Measurements from ENCODE around the gene LPCAT3. TPM values are rescaled to one million over a fixed set of nuclear protein-coding genes. Genes with fewer than 3 reads are reported as not detected.
A peak's percentile ranks its signal among the peaks of the same experiment; 100 is the strongest.

The LPCAT3 gene, protein sequence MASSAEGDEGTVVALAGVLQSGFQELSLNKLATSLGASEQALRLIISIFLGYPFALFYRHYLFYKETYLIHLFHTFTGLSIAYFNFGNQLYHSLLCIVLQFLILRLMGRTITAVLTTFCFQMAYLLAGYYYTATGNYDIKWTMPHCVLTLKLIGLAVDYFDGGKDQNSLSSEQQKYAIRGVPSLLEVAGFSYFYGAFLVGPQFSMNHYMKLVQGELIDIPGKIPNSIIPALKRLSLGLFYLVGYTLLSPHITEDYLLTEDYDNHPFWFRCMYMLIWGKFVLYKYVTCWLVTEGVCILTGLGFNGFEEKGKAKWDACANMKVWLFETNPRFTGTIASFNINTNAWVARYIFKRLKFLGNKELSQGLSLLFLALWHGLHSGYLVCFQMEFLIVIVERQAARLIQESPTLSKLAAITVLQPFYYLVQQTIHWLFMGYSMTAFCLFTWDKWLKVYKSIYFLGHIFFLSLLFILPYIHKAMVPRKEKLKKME
- 34.4 and 79.0 TPM in 2 replicates for total RNA-seq (ENCODE audit: low replicate concordance)
- long read RNA-seq, transcript LPCAT3-201 (13 exons, 2,268 nt): major isoform, 18 of 33 reads
- long read RNA-seq, partial matches to known transcripts: 8 of 33 reads
- long read RNA-seq, other reads (novel, unspliced or antisense): 7 of 33 reads

DNA sequence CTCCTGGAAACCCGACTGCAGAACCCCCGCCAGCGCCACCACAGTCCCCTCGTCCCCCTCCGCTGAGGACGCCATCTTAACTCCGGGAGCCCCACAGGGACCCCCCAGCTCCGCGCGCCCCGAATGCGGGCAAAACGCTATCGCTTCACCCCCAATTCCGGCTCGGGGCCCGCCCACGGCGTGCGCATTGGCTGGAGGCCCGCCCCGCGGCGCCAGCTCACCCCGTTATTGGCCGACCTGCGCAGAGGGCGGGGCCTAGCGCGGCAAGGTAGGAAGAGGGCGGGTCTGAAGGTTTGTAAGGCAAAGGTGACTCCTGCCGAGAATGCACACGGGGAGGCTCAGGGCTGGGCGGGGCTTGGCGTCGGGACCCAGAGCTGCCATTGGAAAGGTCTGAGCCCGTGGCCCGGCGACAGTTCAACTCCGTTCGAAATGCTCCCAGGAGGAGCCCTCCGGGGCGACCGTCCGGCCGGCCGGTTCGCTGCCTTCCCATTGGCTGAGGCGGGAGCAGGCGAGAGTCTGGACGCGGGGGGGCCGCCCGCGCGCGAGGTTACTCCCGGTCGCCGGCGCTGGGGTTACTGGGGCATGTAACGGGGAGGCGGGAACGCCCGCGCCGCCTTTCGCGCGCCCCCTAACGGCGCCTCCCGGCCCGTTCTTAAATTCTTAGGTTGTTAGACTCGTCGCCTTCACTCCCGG, at the start of gene LPCAT3:
LPCAT3 (minus strand) TSS at position 127 of the 693 bp plus-strand sequence; CDS start at position 75, 52 bp downstream.
- H3K4me3 Mint-ChIP-seq: peak within 1 kb of the TSS; percentile 90
- peaks cover 14% of the 10 kb centered on the region for H3K36me3 Mint-ChIP-seq

DNA sequence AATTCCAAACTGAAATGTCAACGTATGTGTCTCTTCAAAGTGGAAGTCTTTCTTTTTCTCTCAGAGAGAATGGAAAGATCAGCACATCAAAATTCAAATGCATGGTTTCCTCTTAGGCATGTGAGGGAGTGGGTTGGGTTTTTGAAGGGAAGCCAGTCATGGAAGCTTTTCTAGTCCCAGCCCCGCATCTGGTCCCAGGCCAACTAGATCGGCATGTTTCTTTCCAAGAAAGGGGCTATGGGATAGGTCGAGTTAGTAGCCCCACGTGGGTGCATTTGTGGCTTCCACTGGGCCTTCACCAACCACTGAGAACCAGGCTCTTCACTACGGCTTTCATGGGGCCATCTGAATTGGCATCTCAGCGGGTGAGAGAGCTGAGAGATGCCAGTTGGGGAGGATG, 48.8 kb upstream of the LPCAT3 start:
- no peaks in the 10 kb centered on the region for H3K4me1 Mint-ChIP-seq (ENCODE audit: unreplicated experiment)
- H3K27ac Mint-ChIP-seq: no peak overlapping the region
- no peak overlapping the region for H3K4me3 Mint-ChIP-seq
- H3K36me3 Mint-ChIP-seq: no peaks in the 10 kb centered on the region
- no peak for DNase-seq (ENCODE audit: extremely low spot score, unreplicated experiment)
- no peaks in the 10 kb centered on the region for H3K9me3 Mint-ChIP-seq
- TF ChIP-seq, protein P1, sequence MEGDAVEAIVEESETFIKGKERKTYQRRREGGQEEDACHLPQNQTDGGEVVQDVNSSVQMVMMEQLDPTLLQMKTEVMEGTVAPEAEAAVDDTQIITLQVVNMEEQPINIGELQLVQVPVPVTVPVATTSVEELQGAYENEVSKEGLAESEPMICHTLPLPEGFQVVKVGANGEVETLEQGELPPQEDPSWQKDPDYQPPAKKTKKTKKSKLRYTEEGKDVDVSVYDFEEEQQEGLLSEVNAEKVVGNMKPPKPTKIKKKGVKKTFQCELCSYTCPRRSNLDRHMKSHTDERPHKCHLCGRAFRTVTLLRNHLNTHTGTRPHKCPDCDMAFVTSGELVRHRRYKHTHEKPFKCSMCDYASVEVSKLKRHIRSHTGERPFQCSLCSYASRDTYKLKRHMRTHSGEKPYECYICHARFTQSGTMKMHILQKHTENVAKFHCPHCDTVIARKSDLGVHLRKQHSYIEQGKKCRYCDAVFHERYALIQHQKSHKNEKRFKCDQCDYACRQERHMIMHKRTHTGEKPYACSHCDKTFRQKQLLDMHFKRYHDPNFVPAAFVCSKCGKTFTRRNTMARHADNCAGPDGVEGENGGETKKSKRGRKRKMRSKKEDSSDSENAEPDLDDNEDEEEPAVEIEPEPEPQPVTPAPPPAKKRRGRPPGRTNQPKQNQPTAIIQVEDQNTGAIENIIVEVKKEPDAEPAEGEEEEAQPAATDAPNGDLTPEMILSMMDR (conservative IDR thresholded peaks at IDR 0.05): no peak
- peaks cover 35% of the 10 kb centered on the region for H3K27me3 Mint-ChIP-seq

More for the DNA sequence above, at the start of gene LPCAT3:
- no peaks in the 10 kb centered on the region for H3K27me3 Mint-ChIP-seq
- H3K27ac Mint-ChIP-seq: peak within 1 kb of the TSS; percentile 89
- no peaks in the 10 kb centered on the region for H3K9me3 Mint-ChIP-seq
- H3K4me1 Mint-ChIP-seq (ENCODE audit: unreplicated experiment): peaks cover 10% of the 10 kb centered on the region
- TF ChIP-seq, protein P1 (conservative IDR thresholded peaks at IDR 0.05): peak; percentile 90
- peak; percentile 99 for DNase-seq (ENCODE audit: extremely low spot score, unreplicated experiment)

DNA sequence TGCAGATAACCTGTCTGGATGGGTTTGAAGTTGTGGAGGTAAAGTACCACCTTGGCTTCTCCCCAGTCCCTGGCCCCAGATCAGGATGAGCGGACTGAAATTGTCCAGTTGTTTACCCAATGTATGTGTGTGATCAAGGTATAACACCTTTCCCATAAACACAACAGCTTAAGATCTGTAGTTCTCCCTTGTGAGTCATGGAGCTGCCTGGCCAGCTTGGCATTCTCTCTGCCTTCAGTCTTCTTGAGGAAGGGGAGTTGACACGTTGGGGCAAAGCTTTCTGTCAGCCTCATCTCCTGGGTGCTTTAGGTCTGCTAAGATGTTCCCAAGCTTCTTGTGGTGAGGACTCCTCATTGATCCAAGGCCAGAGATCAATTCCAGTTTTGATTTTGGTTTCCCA, 48.3 kb upstream of the LPCAT3 start:
- no peak for DNase-seq (ENCODE audit: extremely low spot score, unreplicated experiment)
- no peaks in the 10 kb centered on the region for H3K4me1 Mint-ChIP-seq (ENCODE audit: unreplicated experiment)
- TF ChIP-seq, protein P1 (conservative IDR thresholded peaks at IDR 0.05): no peak
- H3K9me3 Mint-ChIP-seq: no peaks in the 10 kb centered on the region
- no peaks in the 10 kb centered on the region for H3K36me3 Mint-ChIP-seq
- no peak overlapping the region for H3K4me3 Mint-ChIP-seq
- H3K27me3 Mint-ChIP-seq: peaks cover 30% of the 10 kb centered on the region
- H3K27ac Mint-ChIP-seq: no peak overlapping the region

DNA sequence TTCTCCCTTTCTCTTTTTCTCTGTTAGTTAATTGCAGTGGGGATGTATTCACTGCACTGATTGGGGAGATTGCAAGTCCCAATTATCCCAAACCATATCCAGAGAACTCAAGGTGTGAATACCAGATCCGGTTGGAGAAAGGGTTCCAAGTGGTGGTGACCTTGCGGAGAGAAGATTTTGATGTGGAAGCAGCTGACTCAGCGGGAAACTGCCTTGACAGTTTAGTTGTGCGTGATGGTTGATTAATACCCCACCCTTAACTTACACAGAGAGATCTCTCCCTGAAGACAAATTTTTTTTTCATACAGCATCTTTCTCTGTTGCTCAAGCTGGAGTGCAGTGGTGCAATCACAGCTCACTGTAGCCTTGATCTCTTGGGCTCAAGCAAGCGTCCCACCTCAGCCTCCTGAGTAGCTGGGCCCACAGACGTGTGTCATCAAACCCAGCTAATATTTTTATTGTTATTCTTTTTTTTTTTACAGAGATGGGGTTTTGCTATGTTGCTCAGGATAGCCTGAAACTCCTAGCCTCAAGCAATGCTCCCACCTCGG, 46.9 kb upstream of the LPCAT3 start:
- no peaks in the 10 kb centered on the region for H3K36me3 Mint-ChIP-seq
- no peak for DNase-seq (ENCODE audit: extremely low spot score, unreplicated experiment)

DNA sequence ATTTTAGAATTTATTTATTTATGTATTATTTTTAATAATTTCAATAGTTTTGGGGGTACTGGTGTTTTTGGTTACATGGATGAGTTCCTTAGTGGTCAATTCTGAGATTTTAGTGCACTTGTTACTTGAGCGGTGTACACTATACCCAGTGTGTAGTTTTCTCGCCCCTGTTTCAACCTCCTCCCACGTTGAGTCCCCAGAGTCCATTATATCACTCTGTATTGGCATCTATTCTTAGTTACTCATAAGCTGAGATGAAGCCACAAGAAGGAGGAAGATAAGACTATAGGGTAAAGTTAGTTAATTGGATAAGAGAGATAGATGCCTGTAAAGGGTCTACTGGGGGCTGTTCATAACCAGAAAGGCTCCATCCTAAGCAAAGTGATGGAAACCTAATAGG, 46.2 kb upstream of the LPCAT3 start:
- H3K27me3 Mint-ChIP-seq: peaks cover 40% of the 10 kb centered on the region
- TF ChIP-seq, protein P1 (conservative IDR thresholded peaks at IDR 0.05): no peak
- no peak overlapping the region for H3K4me3 Mint-ChIP-seq
- H3K36me3 Mint-ChIP-seq: no peaks in the 10 kb centered on the region
- no peak for DNase-seq (ENCODE audit: extremely low spot score, unreplicated experiment)
- no peaks in the 10 kb centered on the region for H3K9me3 Mint-ChIP-seq
- H3K27ac Mint-ChIP-seq: no peak overlapping the region
- no peaks in the 10 kb centered on the region for H3K4me1 Mint-ChIP-seq (ENCODE audit: unreplicated experiment)

More for the DNA sequence above, 46.9 kb upstream of the LPCAT3 start:
- TF ChIP-seq, protein P1 (conservative IDR thresholded peaks at IDR 0.05): no peak
- H3K27me3 Mint-ChIP-seq: peaks cover 35% of the 10 kb centered on the region
- no peak overlapping the region for H3K4me3 Mint-ChIP-seq
- H3K27ac Mint-ChIP-seq: no peak overlapping the region
- no peaks in the 10 kb centered on the region for H3K9me3 Mint-ChIP-seq
- H3K4me1 Mint-ChIP-seq (ENCODE audit: unreplicated experiment): no peaks in the 10 kb centered on the region

Data from type B pancreatic cell (in vitro differentiated cells).